Fibroblast of the aortic adventitia (primary cell): ENCODE measurements around the gene RNF157. TPM values are rescaled to one million over a fixed set of nuclear protein-coding genes. Genes with fewer than 3 reads are reported as not detected.

ENCODE experiments used
- DNase-seq: peaks from one replicate; pipeline ENCODE4 v3.0.0-alpha.2; 2010; ENCODE audit warnings: low read depth
- H3K4me3 ChIP-seq: 2 replicates; pipeline ENCODE4 v1.5.1; 2011; ENCODE audit warnings: low read depth, mild to moderate bottlenecking, control low read depth, low read length, moderate library complexity
- CTCF ChIP-seq: IDR thresholded peaks from 2 replicates; pipeline ENCODE4 v1.5.1; 2011; ENCODE audit warnings: mild to moderate bottlenecking, low read length, control low read depth, inconsistent platforms; ENCODE audit not compliant: insufficient read depth
- total RNA-seq: library from RNA; depleted of rRNA; stranded (reverse); fragments of >200 nt; gene quantifications from 2 replicates; pipeline ENCODE4 v1.2.3, GENCODE V29; 2012; ENCODE audit warnings: low replicate concordance

RNF157 gene
- total RNA-seq, 1 donor: 0.18 TPM

- TF ChIP-seq CTCF: no peak
- H3K4me3 ChIP-seq: no peak overlapping the region
- no peak for DNase-seq
Observed at GRCh38 chr17:76170114-76170513, 70.2 kb downstream of the RNF157 start.

- no peak for DNase-seq
- no peak for TF ChIP-seq CTCF
- H3K4me3 ChIP-seq: no peak overlapping the region
Observed at GRCh38 chr17:76166906-76167305, 73.4 kb downstream of the RNF157 start.

DNA sequence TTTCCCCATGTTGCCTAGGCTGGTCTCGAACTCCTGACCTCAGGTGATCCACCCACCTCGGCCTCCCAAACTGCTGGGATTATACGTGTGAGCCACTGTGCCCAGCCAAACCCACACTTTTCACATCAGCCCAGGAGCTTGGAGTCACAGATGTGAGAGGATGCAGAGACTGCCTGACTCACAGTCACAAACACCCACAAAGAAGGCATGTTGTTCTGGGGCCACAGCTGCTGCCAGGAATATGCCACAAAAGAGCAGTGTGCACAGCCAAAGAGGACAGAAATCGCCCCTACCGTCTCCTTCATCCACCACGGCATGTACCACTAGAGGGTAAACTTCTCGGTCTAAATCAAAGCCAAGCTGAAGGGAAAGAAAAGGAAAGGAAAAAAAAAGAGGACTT is 74.1 kb downstream of the RNF157 start:
- no peak overlapping the region for H3K4me3 ChIP-seq
- no peak for DNase-seq
- TF ChIP-seq CTCF: no peak

DNA sequence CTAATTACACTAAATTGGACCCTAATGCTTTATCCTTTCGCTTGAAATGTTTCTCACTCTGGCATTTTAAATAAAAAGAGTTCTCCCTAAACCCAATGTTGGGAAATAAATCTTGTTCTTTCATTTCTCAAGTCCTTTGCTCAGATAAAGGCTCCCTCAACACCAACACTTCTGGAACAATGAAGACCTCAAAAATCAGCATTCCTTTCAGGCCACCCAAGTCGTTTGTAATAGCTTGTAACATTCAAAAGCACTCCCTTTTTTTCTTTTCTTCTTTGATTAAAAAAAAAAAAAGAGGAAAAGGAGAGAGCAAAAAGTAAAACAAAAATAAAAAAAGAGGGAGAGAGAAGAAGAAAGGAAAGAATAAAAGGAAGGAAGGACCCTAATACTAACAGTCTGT is 76.0 kb downstream of the RNF157 start:
- no peak for TF ChIP-seq CTCF
- H3K4me3 ChIP-seq: no peak overlapping the region
- no peak for DNase-seq

DNA sequence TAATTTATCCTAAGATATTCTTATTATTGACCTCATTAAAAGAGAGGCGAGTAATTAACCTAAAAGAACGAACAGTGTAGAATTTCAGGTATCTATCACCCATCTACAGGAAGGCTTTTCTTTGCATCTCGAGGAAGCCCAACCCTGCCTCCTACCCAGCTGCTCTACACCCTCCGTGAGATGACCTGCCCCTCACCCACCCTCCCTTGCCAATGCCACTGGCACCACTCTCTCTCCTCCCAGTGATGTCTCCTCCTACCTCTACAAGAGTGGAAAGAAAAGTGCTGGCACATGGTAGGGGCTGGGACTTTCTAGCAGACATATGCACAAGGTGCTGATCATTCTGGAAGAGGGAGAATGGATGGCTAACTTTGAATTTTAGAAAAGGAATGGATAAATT is 76.4 kb downstream of the RNF157 start:
- no peak for TF ChIP-seq CTCF
- no peak for DNase-seq

GRCh38 chr17:76161619-76162266 is 78.5 kb downstream of the RNF157 start:
- no peak for DNase-seq
- TF ChIP-seq CTCF: no peak
- no peak overlapping the region for H3K4me3 ChIP-seq

More for the DNA sequence above, 76.4 kb downstream of the RNF157 start:
- H3K4me3 ChIP-seq: no peak overlapping the region

GRCh38 chr17:76160896-76161528 is 79.3 kb downstream of the RNF157 start:
- no peak overlapping the region for H3K4me3 ChIP-seq
- no peak for TF ChIP-seq CTCF
- no peak for DNase-seq
